Esophagus muscularis mucosa (tissue), 4 donors: ENCODE data around the gene WASF3. TPM values are rescaled to one million over a fixed set of nuclear protein-coding genes. Genes with fewer than 3 reads are reported as not detected.

ENCODE experiments used
- DNase-seq: peaks from one replicate; pipeline ENCODE4 v3.0.0-alpha.2; 2017; ENCODE audit errors: extremely low spot score
- H3K27ac ChIP-seq, 4 donors: fragments of 200-600 bp; sonication (generic); replicated peaks in 1 of 4; 1 replicate in 3 of 4; 2 replicates in 1 of 4; pipeline ENCODE4 v1.5.1; 2016 to 2019; ENCODE audit warnings: mild to moderate bottlenecking in 1 of 4
- H3K27me3 ChIP-seq, 4 donors: fragments of 200-600 bp; sonication (generic); one replicate each; pipeline versions ENCODE4 v1.5.1 to v1.6.0; 2016 to 2019
- H3K36me3 ChIP-seq, 4 donors: fragments of 200-600 bp; sonication (generic); one replicate each; pipeline ENCODE4 v1.5.1; 2016 to 2019
- H3K4me1 ChIP-seq, 4 donors: fragments of 200-600 bp; sonication (generic); one replicate each; pipeline ENCODE4 v1.5.1; 2016 to 2019
- H3K4me3 ChIP-seq, 4 donors: fragments of 200-600 bp; sonication (generic); 1 replicate in 2 of 4; 2 replicates in 2 of 4; pipeline ENCODE4 v1.5.1; 2016 to 2019; ENCODE audit warnings: mild to moderate bottlenecking in 4 of 4, moderate library complexity in 1 of 4
- H3K9me3 ChIP-seq, 4 donors: fragments of 200-600 bp; sonication (generic); 1 replicate in 3 of 4; 2 replicates in 1 of 4; pipeline ENCODE4 v1.5.1; 2016 to 2019
- EP300 ChIP-seq: sonication (generic); formaldehyde crosslinking; IDR thresholded peaks from one replicate; pipeline ENCODE4 v1.6.1; 2017; ENCODE audit warnings: antibody characterized with exemption
- POLR2A ChIP-seq: fragments of 450-650 bp; IDR thresholded peaks from one replicate; pipeline ENCODE4 v1.6.1; 2017; ENCODE audit warnings: antibody characterized with exemption, moderate library complexity, mild to moderate bottlenecking, low read depth
- POLR2AphosphoS5 ChIP-seq, 2 donors: sonication (generic); formaldehyde crosslinking; IDR thresholded peaks; one replicate each; pipeline ENCODE4 v1.6.1; 2017; ENCODE audit warnings: antibody characterized with exemption in 2 of 2
- WGBS: methylation state at CpG from one replicate; pipeline ENCODE4 v1.1.5; 2018; 5-methylcytosine and 5-hydroxymethylcytosine counted together
- intact Hi-C: fragments of 100-400 bp; cut with DNase I; formaldehyde crosslinking; loops from one replicate; pipeline ENCODE4 v1.15.1; 2023
- total RNA-seq, 4 donors: library from RNA; depleted of rRNA; stranded (reverse); fragments of >200 nt; gene quantifications; one replicate each; pipeline versions ENCODE4 v1.1.0 to v1.2.1, GENCODE V29; 2016
- TF ChIP-seq, protein P1 (sequence below), 3 experiments: fragments of 200-600 bp in 2 of 3; fragments of 450-650 bp in 1 of 3; sonication (generic) in 2 of 3; IDR thresholded peaks; one replicate each; pipeline ENCODE4 v1.5.1; 2017 to 2019; ENCODE audit warnings: antibody characterized with exemption in 3 of 3, mild to moderate bottlenecking in 2 of 3, moderate library complexity in 1 of 3

WASF3 gene
- total RNA-seq, 4 donors from 2014 or later, result 16.6 to 19.9 (median 18.4) TPM

DNA sequence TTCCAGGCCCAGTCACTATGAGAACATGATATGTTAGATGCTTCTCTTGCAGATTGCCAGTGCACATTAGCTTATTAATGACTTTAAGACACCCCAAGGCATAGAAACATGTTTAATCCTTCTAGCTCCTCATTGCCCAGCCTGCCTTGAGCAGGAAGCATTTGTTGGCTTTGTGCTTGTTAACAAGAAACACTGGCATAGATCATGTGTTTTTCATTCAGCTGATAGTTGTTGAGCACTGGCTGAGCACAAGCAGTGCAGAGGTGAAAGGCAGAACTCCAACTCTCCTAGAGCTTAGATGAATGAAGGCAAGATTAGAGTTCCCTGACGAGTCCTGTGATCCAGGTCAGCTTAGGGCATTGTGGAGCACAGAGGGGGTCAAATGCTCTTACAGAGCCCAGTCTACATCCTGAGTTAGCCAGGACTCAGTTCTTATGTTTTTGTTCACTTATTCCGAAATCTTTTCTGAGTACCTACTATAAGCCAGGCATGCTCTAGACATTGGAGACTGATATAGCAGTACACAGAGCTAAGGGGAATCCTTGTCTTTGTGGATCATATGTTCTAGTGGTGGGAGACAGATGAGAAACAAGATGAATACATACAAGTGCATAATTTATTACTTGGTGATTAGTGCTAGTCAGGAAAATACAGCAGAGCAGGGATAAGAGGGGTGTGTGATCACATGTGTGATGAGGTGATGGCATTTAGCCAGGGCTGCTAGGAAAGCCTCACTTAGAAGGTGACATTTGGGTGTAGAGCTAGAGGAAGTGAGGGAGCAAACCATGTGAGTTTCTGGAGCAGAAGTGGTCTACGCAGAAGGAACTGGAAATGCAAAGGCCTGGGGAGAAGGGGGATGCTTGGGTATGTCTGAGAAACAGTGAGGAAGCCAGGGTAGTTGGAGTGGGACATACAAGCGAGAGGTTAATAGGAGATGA is 101.2 kb downstream of the WASF3 start:
- Histone ChIP-seq H3K9me3 (no peaks in the 10 kb centered on the region), H3K27ac (no peak overlapping the region), H3K36me3 (no peaks in the 10 kb centered on the region), H3K4me3 (no peak overlapping the region), H3K4me1 (peaks cover 0 to 5% (median 0%) of the 10 kb centered on the region in 4 donors), H3K27me3 (no peaks in the 10 kb centered on the region)
- no peak for DNase-seq
- intact Hi-C loops, result no loop called here
- TF ChIP-seq EP300 (no peak), POLR2A (no peak), POLR2AphosphoS5 (IDR thresholded peaks at IDR 0.05) (no peak)
- TF ChIP-seq, protein P1, sequence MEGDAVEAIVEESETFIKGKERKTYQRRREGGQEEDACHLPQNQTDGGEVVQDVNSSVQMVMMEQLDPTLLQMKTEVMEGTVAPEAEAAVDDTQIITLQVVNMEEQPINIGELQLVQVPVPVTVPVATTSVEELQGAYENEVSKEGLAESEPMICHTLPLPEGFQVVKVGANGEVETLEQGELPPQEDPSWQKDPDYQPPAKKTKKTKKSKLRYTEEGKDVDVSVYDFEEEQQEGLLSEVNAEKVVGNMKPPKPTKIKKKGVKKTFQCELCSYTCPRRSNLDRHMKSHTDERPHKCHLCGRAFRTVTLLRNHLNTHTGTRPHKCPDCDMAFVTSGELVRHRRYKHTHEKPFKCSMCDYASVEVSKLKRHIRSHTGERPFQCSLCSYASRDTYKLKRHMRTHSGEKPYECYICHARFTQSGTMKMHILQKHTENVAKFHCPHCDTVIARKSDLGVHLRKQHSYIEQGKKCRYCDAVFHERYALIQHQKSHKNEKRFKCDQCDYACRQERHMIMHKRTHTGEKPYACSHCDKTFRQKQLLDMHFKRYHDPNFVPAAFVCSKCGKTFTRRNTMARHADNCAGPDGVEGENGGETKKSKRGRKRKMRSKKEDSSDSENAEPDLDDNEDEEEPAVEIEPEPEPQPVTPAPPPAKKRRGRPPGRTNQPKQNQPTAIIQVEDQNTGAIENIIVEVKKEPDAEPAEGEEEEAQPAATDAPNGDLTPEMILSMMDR (IDR thresholded peaks at IDR 0.05), result no peak
- 92% methylated on average over 4 of the region's 4 CpGs for WGBS

GRCh38 chr13:26660185-26660584 is 102.7 kb downstream of the WASF3 start:
- TF ChIP-seq, protein P1 (IDR thresholded peaks at IDR 0.05), result no peak
- TF ChIP-seq EP300 (no peak), POLR2AphosphoS5 (IDR thresholded peaks at IDR 0.05) (no peak), POLR2A (no peak)
- intact Hi-C loops, result no loop called here
- no peak for DNase-seq
- Histone ChIP-seq H3K27ac (no peak overlapping the region), H3K36me3 (no peaks in the 10 kb centered on the region), H3K9me3 (no peaks in the 10 kb centered on the region), H3K27me3 (no peaks in the 10 kb centered on the region), H3K4me1 (peaks cover 0 to 5% (median 0%) of the 10 kb centered on the region in 4 donors), H3K4me3 (no peak overlapping the region)
- WGBS, result 80% methylated on average over 5 of the region's 5 CpGs

- TF ChIP-seq, protein P1 (IDR thresholded peaks at IDR 0.05), result no peak
- TF ChIP-seq POLR2A (no peak), POLR2AphosphoS5 (IDR thresholded peaks at IDR 0.05) (no peak), EP300 (no peak)
- Histone ChIP-seq H3K27ac (no peak overlapping the region), H3K36me3 (no peaks in the 10 kb centered on the region), H3K27me3 (no peaks in the 10 kb centered on the region), H3K4me3 (no peak overlapping the region), H3K4me1 (peaks cover 0 to 5% (median 0%) of the 10 kb centered on the region in 4 donors), H3K9me3 (no peaks in the 10 kb centered on the region)
- WGBS, result 87% methylated on average over 6 of the region's 6 CpGs
- intact Hi-C loops, result no loop called here
- no peak for DNase-seq
These were observed 103.3 kb downstream of the WASF3 start for GRCh38 chr13:26660766-26661165.

GRCh38 chr13:26663791-26664190 is 106.3 kb downstream of the WASF3 start:
- Histone ChIP-seq H3K27ac (no peak overlapping the region), H3K36me3 (peaks cover 0 to 4% (median 0%) of the 10 kb centered on the region in 4 donors), H3K4me1 (no peaks in the 10 kb centered on the region), H3K27me3 (no peaks in the 10 kb centered on the region), H3K9me3 (no peaks in the 10 kb centered on the region), H3K4me3 (no peak overlapping the region)
- DNase-seq, result no peak
- WGBS, result 67% methylated on average over 4 of the region's 4 CpGs
- TF ChIP-seq EP300 (no peak), POLR2A (no peak), POLR2AphosphoS5 (IDR thresholded peaks at IDR 0.05) (no peak)
- TF ChIP-seq, protein P1 (IDR thresholded peaks at IDR 0.05), result no peak
- intact Hi-C loops, result no loop called here
